ENCODE data around the gene SPRY1. TPM values are rescaled to one million over a fixed set of nuclear protein-coding genes. Genes with fewer than 3 reads are reported as not detected.

Gene SPRY1
- total RNA-seq, 4 donors from 2014 or later = 22.1 to 47.2 (median 33.7) TPM

GRCh38 chr4:123352240-123352945 is 44.2 kb upstream of the SPRY1 start:
- Histone ChIP-seq H3K36me3 (no peaks in the 10 kb centered on the region), H3K9me3 (no peaks in the 10 kb centered on the region), H3K27me3 (no peaks in the 10 kb centered on the region), H3K4me3 (no peak overlapping the region), H3K4me1 (peaks cover 0 to 9% (median 0%) of the 10 kb centered on the region in 4 donors), H3K27ac (no peak overlapping the region)
- TF ChIP-seq POLR2A (IDR thresholded peaks at IDR 0.05) = no peak
- TF ChIP-seq, protein P1, sequence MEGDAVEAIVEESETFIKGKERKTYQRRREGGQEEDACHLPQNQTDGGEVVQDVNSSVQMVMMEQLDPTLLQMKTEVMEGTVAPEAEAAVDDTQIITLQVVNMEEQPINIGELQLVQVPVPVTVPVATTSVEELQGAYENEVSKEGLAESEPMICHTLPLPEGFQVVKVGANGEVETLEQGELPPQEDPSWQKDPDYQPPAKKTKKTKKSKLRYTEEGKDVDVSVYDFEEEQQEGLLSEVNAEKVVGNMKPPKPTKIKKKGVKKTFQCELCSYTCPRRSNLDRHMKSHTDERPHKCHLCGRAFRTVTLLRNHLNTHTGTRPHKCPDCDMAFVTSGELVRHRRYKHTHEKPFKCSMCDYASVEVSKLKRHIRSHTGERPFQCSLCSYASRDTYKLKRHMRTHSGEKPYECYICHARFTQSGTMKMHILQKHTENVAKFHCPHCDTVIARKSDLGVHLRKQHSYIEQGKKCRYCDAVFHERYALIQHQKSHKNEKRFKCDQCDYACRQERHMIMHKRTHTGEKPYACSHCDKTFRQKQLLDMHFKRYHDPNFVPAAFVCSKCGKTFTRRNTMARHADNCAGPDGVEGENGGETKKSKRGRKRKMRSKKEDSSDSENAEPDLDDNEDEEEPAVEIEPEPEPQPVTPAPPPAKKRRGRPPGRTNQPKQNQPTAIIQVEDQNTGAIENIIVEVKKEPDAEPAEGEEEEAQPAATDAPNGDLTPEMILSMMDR (IDR thresholded peaks at IDR 0.05) = no peak
- no peak for TF ChIP-seq POLR2AphosphoS5 (IDR thresholded peaks at IDR 0.05)
- no peak for TF ChIP-seq EP300 (IDR thresholded peaks at IDR 0.05; ENCODE audit: low read depth)
- in situ Hi-C loops (cut with MboI; ENCODE audit: low pct_ligation_motif_present in 1 of 4, low pct_unique_long_range_greater_than_20kb in 1 of 4, low sequenced_read_pairs in 3 of 4) = loop anchor here in 1 of 4 donors (25.0 kb wide), 1 partner anchor 910 kb away; no protein-coding TSS in a partner anchor
- 59 to 61% methylated on average over 6 of the region's 6 CpGs for WGBS, 2 donors (ENCODE audit: low coverage in 1 of 2)
- no peak for DNase-seq
- intact Hi-C loops (cut with DNase I; ENCODE audit: low total_unique reads) = no loop called here

- 88 to 100% methylated on average over 1 of the region's 1 CpG for WGBS, 2 donors (ENCODE audit: low coverage in 1 of 2)
- TF ChIP-seq POLR2A (IDR thresholded peaks at IDR 0.05) = no peak
- TF ChIP-seq EP300 (IDR thresholded peaks at IDR 0.05; ENCODE audit: low read depth) = no peak
- TF ChIP-seq, protein P1 (IDR thresholded peaks at IDR 0.05) = no peak
- TF ChIP-seq POLR2AphosphoS5 (IDR thresholded peaks at IDR 0.05) = no peak
- Histone ChIP-seq H3K27ac (no peak overlapping the region), H3K27me3 (no peaks in the 10 kb centered on the region), H3K9me3 (no peaks in the 10 kb centered on the region), H3K4me1 (peaks cover 0 to 9% (median 0%) of the 10 kb centered on the region in 4 donors), H3K4me3 (no peak overlapping the region), H3K36me3 (no peaks in the 10 kb centered on the region)
- in situ Hi-C loops (cut with MboI; ENCODE audit: low pct_ligation_motif_present in 1 of 4, low pct_unique_long_range_greater_than_20kb in 1 of 4, low sequenced_read_pairs in 3 of 4) = loop anchor here in 1 of 4 donors (25.0 kb wide), 1 partner anchor 909 kb away; no protein-coding TSS in a partner anchor
- intact Hi-C loops (cut with DNase I; ENCODE audit: low total_unique reads) = no loop called here
- no peak for DNase-seq
Measured at GRCh38 chr4:123352966-123353365, 43.6 kb upstream of the SPRY1 start.

GRCh38 chr4:123353656-123354055 is 42.9 kb upstream of the SPRY1 start:
- intact Hi-C loops (cut with DNase I; ENCODE audit: low total_unique reads) (no loop called here), in situ Hi-C loops (cut with MboI; ENCODE audit: low pct_ligation_motif_present in 1 of 4, low pct_unique_long_range_greater_than_20kb in 1 of 4, low sequenced_read_pairs in 3 of 4) (loop anchor here in 1 of 4 donors (25.0 kb wide), 1 partner anchor 909 kb away; no protein-coding TSS in a partner anchor)
- TF ChIP-seq POLR2AphosphoS5 (IDR thresholded peaks at IDR 0.05) = no peak
- no peak for TF ChIP-seq POLR2A (IDR thresholded peaks at IDR 0.05)
- TF ChIP-seq EP300 (IDR thresholded peaks at IDR 0.05; ENCODE audit: low read depth) = no peak
- TF ChIP-seq, protein P1 (IDR thresholded peaks at IDR 0.05) = no peak
- Histone ChIP-seq H3K27me3 (no peaks in the 10 kb centered on the region), H3K4me3 (no peak overlapping the region), H3K9me3 (no peaks in the 10 kb centered on the region), H3K27ac (no peak overlapping the region), H3K4me1 (peaks cover 0 to 9% (median 0%) of the 10 kb centered on the region in 4 donors), H3K36me3 (no peaks in the 10 kb centered on the region)
- no peak for DNase-seq
- 90 to 91% methylated on average over 6 of the region's 6 CpGs for WGBS, 2 donors (ENCODE audit: low coverage in 1 of 2)

GRCh38 chr4:123354701-123355100 is 41.9 kb upstream of the SPRY1 start:
- WGBS, 2 donors (ENCODE audit: low coverage in 1 of 2) = 75 to 87% methylated on average over 3 to 5 of the region's 5 CpGs
- in situ Hi-C loops (cut with MboI; ENCODE audit: low pct_ligation_motif_present in 1 of 4, low pct_unique_long_range_greater_than_20kb in 1 of 4, low sequenced_read_pairs in 3 of 4) = loop anchor here in 1 of 4 donors (25.0 kb wide), 1 partner anchor 908 kb away; no protein-coding TSS in a partner anchor
- Histone ChIP-seq H3K27ac (no peak overlapping the region), H3K9me3 (no peaks in the 10 kb centered on the region), H3K4me3 (no peak overlapping the region), H3K36me3 (no peaks in the 10 kb centered on the region), H3K27me3 (no peaks in the 10 kb centered on the region), H3K4me1 (peaks cover 0 to 9% (median 0%) of the 10 kb centered on the region in 4 donors)
- no peak for TF ChIP-seq EP300 (IDR thresholded peaks at IDR 0.05; ENCODE audit: low read depth)
- TF ChIP-seq, protein P1 (IDR thresholded peaks at IDR 0.05) = no peak
- TF ChIP-seq POLR2AphosphoS5 (IDR thresholded peaks at IDR 0.05) = no peak
- TF ChIP-seq POLR2A (IDR thresholded peaks at IDR 0.05) = no peak
- DNase-seq = no peak
- intact Hi-C loops (cut with DNase I; ENCODE audit: low total_unique reads) = no loop called here
